Islet of Langerhans (tissue), 1 donor: ENCODE data around the gene KDELR1.

ENCODE experiments used
- FAIRE-seq: peaks from one replicate; lab custom pipeline; 2011; peaks lifted over from hg19 to GRCh38; lab: Jason Lieb, UNC

The KDELR1 gene

DNA sequence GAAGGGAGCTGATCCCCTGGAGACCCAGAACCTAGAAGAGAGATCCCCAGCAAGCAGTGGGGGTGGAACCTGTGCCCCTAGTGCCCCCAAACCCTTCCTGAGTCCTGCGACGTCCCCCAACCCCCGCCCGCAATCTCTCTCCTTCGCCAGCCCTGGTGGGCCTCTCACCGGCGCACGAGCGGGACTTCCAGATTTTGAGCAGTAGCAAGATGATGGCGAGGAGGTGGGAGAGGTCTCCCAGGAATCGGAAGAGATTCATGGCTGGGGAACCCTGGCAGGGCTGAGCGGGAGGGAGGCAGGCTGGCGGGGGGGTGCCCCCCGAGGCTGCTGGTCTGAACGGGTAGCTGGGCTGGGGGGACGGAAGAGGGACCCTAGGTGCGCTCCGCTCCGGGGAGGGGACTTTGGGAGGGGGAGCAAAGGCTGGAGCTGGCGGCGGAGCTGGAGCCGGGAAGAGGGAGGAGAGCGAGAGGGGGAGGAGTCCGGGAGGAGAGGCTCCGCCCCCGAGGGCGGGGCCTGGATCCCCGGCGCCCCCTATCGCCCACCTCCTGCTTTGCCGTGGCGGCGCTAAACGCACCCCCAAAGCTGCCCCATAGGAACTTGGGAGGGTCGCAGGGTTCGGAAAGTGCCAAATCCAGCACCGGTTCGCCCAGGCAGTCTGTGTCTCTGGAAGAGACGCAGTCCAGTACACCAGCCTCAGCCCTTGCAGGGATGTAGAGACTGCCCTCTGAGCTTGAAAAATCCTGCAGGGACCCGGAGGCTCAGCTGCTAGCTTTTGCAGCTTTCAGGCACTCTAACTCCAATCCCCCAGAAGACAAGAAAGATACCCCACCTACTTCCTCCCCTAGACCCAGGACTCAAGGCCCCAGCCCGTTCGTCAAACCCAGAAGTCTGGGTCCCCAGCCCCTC lies at the start of gene KDELR1:
Gene KDELR1 (minus strand): TSS at position 452 of the 906 bp plus-strand sequence. CDS start 193 bp downstream, at position 259.
- no peak for FAIRE-seq

DNA sequence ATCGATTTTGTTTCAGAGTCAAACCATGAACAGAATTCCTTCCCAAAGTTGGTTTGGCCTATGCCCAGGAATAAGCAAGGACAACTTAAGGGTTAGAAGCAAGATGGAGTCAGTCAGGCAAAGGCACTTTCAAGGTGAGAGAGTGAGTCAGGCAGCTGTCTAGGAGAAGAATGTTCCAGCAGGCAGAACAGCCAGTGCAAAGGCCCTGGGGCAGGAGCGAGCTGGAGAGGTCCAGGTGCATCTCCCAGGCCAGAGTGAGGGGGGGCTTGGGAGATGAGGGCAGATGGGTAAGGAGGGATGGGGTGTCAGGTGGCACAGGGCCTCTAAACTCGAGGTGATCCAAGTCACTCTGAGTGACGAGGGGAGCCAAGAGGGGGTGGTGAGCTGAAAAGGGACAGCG lies 45.2 kb upstream of the KDELR1 start:
- no peak for FAIRE-seq

DNA sequence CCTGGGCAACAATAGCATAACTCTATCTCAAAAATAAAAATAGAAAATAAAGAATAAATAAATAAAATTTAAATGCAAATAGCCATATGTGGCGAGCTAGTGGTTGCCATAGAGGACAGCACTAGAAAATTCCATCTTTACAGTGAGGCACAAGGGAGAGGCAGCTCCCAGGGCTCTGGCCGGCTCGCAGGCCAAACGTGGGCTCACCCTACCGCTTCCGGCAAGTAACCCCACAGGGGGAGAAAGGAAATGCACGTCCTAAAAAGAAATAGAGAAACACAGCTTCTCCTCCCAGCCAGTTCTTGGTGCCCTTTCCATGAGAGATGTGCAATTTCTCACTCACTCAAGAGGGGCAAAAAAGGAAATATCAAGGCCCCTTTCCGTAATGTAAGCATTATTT lies 42.0 kb upstream of the KDELR1 start:
- FAIRE-seq: no peak

DNA sequence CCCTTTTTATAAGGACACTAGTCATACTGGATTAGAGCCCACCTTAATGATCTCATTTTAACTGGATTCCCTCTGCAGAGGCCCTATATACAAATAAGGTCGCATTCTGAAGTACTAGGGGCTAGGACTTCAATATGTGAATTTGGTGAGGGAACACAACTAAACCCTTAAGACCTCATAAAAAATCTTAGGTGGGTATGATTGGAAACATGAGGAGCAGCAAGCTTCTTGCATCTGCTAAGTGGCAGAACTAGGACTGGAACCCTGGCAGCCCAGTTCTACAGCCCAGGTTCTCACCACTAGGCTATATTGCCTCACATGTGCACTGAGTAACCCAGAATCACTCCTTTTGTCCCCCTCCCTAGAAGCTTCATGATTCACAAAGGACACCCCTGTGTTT lies 37.3 kb upstream of the KDELR1 start:
- FAIRE-seq: no peak

DNA sequence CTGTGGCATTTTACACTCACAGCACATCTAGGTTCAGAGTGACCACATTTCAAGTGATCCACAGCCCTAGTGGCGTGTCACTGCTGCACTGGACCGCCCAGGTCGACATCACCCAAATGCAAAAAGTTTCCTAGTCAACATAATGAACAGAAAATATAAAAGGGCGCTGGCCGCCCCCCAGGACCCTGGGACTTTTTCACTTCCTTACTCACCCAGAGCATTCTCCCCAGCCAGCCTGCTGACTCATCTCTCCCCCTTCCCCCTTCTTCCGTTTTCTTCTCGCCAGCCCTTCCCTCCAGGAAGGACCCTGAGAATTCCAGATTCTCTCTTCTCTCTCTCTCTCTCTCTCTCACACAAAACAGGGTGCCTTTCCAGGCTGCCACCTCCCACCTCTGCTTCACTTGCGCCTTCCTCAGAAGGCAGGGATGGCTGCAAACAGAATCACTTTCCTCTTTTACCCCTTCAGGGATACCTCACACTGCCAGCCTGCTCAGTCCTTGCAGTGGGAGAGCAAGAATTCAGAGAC lies 33.4 kb upstream of the KDELR1 start:
- FAIRE-seq: no peak

DNA sequence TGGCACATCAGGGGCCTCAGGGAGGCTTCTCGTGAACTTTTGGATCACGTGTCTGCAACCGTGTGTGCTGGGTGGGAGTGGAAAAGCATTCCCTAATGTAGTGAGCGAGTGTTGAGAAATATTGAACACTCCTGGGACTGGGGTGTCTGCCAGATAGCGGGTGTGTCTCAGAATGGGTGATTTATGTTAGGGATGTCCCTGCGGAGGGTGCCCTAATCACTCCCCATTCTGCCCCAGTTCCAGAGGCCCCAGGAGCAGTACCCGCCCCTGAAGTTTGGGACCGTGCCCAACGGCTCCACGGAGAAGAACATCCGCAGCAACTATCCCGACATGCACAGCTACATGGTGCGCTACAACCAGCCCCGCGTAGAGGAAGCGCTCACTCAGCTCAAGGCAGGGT lies 30.2 kb upstream of the KDELR1 start:
- FAIRE-seq: no peak

DNA sequence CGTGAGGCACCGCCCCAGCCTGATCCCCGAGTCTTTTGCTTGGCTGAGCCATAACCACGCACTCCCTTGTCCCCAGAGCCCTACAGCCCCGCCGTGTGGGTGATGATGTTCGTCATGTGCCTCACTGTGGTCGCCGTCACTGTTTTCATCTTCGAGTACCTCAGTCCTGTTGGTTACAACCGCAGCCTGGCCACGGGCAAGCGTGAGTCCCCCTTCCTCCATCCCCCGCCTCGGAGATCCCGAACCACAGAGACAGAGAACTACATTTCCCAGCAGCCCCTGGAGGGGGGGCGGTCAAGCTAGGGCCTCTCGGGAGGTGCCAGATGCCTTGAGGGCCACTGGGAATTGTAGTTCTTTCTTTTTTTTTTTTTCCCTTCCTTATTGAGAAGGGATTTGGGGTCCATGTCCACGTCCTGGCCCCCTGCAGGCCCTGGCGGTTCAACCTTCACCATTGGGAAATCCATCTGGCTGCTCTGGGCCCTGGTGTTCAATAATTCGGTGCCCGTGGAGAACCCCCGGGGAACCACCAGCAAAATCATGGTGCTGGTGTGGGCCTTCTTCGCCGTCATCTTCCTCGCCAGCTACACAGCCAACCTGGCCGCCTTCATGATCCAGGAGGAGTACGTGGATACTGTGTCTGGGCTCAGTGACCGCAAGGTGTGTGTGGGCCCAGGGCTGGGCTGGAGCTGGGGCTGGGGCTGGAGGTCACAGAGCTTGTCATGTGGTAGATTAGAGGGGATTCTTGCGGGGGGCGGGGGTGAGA lies 28.0 kb upstream of the KDELR1 start:
- FAIRE-seq: no peak

DNA sequence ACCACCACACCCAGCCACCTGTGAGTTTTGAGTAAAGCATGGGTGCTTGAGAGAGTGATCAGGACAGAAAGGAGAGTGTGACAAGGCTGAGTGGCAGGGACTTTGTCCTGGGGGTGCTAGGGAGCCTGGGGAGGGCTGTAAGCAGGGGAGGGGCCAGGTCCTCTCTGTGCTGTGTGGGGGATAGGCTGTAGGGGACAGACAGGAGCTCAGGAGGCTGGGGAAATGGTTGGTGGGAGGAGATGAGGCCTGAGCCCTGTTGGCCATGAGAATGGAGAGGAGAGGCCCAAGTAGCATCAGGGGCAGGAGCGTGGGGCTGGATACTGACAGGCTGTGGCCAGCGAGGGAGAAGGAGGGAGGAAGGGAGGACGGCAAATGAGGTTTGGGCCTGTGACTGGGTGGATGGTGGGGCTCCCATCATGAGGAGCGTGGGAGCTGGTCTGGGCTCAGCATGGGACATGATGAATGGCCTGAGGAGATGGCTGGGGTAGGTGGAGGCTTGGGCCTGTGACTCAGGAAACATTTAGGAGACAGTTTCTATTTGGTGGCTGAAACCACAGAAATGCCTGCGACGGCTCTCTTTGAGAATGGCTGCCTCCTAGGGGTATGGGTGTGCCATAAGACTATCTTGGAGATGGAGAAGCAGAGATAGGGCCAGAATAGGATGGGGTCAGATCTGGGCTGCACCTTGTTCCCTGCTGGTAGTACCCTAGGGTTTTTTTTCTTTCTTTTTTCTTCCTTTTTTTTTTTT lies 27.1 kb upstream of the KDELR1 start:
- no peak for FAIRE-seq

DNA sequence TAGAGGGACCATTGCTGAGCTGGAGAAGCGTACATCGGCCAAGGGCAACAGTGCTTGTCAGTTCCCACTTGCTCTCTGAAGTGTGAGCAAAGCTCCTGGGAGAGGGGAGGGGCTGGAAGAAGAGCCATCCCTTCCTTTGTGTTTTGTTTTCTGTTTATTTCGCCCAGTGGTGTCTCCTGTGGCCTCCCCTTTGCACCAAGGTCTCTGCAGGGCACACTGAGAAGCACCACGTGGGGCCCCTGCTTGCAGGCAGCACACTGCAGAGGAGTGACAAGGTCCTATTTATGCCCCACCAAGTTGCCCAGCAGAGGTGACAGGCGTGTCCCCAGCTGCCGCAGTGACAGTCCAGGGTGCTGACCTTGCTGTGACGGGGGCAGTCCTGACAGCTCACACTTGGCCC lies 26.1 kb upstream of the KDELR1 start:
- no peak for FAIRE-seq

DNA sequence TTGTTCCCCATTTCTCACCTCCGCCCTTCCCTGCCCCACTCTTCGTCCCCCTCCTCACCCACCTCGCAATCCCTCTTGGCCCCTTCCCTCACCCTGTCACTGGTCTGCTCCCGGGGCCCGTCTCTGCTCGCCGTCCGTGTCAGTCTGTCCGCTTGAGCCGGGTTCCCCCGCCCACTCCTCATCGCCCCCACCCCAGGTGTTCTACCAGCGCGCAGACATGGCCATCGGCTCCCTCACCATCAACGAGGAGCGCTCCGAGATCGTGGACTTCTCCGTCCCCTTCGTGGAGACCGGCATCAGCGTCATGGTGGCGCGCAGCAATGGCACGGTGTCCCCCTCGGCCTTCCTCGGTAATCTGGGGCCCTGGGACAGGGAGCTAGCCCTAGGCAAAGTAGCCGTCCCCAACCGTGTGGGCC lies 24.5 kb upstream of the KDELR1 start:
- no peak for FAIRE-seq

DNA sequence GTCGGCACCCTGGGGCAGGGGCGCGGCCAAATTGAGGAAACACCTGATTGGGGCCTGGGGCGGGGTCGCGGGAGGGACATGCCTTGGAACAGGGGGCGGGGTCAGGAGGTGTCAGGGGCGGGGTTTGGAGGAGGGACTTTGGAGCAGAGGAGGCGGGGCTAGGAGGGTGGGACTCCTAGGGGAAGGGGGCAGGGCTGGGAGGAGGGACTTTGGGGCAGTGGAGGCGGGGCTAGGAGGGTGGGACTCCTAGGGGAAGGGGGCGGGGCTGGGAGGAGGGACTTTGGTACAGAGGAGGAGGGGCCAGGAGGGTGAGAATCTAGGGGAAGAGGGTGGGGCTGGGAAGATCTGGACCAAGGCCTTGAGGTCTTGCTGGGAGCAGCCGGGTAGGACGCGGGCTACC lies 24.0 kb upstream of the KDELR1 start:
- FAIRE-seq: no peak

DNA sequence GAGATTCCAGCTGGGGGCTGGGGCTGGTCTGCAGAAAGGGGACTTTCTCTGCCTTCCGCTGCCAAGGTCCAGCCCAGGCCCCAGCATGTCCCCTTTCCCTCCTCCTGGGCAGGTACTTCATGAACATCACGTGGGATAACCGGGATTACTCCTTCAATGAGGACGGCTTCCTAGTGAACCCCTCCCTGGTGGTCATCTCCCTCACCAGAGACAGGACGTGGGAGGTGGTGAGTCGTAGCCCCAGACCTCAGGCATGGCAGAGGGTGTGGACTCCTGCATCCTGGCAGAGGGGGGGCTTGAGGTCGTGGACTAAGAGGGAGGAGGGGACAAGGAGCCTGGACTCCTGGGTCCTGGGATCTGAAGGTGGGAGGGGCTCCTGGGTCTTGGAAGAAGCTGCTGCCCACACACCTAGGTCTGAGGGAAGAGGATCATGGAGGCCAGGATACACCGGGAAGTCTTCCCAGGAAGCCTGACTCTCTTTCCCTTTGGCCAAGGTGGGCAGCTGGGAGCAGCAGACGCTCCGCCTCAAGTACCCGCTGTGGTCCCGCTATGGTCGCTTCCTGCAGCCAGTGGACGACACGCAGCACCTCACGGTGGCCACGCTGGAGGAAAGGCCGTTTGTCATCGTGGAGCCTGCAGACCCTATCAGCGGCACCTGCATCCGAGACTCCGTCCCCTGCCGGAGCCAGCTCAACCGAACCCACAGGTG lies 22.7 kb upstream of the KDELR1 start:
- no peak for FAIRE-seq

DNA sequence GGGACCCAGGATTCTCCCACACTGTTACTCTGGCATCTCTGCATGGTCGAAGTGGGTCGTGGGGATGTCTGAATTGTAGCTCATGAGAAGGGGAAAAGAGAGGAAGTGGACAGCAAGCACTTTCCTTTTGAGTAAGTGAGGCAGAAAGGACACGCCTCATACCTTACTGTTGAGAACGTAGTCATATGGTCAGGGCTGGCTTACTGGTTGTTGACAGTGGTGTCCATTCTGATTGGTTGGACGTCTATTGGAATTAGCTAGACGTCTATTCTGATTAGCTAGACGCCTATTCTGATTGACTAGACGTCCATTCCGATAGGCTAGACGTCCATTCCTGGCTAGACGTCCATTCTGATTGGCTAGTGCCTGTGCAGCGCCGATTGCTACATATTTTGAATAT lies 14.5 kb upstream of the KDELR1 start:
- no peak for FAIRE-seq

DNA sequence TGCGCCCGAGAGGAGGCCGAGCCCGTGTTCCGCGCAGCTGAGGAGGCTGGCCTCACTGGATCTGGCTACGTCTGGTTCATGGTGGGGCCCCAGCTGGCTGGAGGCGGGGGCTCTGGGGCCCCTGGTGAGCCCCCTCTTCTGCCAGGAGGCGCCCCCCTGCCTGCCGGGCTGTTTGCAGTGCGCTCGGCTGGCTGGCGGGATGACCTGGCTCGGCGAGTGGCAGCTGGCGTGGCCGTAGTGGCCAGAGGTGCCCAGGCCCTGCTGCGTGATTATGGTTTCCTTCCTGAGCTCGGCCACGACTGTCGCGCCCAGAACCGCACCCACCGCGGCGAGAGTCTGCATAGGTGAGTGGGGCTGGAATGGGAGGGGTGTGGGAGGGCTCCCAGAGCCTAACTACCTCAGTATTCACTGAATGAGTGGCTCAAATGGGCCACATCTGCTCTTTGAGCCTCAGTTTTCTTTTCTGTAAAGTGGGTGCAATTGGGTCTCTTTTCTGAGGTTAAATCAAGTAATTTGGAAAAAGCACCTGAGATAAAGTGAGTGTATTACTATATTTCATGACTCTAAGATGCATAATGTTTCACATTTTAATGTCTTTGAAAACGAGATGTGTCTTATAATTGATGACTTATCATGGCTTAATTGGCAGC lies 13.8 kb upstream of the KDELR1 start:
- no peak for FAIRE-seq

DNA sequence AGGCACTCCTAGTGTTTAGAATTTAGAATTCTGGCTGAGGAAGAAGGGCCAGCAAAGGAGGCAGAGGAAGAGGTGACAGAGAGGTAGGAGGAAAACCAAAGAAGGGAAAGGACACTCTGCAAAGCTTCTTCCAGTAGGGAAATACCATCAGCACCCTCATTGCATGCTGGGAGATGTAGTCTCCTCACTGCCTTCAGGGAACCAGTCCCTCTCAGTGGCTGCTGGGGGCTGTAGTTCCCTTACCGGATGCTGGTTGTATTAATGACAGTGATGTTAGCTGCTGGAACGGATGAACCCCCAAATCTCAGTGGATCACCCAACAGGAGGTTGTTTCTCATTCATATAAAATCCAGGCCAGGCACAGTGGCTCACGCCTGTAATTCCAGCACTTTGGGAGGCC lies 12.3 kb upstream of the KDELR1 start:
- FAIRE-seq: no peak

DNA sequence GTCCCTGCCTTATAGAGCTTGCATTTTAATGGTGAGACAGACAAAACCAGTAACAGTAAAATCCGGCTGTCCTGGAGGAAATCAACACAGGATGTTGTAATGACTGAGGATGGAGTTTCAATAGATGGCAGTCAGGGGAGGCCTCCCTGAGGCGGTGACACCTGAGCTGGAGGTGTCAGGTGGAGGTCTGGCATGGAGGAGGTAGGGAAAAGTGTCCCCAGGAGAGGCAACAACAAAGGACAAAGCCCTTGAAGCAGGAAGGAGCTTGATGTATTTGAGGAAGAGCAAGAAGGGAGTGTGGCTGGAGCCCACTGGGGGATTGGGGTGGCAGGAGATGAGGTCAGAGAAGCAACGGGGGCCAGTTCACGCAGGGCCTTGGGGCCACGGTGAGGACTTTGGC lies 9.9 kb upstream of the KDELR1 start:
- FAIRE-seq: no peak

DNA sequence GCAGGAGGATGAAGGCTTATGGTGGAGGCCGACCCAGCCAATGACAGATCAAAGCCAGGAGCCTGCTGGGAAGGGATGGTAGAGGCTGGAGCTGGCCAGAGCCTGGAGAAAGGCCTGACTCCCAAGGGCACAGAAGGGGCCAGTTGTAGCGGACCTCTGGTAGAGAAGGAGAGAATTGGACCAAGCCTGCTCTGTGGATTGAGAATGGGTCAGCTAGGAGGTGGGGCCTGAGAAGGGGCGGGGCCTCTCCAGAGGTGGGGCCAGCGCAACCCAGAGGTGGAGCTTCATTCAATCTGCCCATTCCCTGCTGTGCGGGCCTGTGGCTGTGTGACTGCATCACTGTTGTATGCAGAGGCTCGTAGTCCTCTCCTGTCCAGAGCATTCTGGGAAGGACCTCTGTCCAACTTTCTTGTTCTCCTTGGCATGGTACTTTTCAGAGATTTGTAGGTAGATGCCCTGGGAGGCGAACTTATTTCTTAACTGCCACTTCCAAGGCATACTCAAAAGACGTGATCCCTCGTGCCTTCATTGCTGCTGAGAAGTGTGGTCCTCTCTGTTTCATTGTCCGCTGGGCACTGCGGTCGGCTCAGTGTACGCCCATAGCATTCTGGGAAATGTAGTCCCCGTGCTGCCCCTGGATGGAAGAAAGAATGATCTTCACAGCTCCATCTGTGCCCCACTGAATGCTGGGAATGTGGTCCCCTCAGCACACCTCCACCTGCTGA lies 8.8 kb upstream of the KDELR1 start:
- FAIRE-seq: no peak

DNA sequence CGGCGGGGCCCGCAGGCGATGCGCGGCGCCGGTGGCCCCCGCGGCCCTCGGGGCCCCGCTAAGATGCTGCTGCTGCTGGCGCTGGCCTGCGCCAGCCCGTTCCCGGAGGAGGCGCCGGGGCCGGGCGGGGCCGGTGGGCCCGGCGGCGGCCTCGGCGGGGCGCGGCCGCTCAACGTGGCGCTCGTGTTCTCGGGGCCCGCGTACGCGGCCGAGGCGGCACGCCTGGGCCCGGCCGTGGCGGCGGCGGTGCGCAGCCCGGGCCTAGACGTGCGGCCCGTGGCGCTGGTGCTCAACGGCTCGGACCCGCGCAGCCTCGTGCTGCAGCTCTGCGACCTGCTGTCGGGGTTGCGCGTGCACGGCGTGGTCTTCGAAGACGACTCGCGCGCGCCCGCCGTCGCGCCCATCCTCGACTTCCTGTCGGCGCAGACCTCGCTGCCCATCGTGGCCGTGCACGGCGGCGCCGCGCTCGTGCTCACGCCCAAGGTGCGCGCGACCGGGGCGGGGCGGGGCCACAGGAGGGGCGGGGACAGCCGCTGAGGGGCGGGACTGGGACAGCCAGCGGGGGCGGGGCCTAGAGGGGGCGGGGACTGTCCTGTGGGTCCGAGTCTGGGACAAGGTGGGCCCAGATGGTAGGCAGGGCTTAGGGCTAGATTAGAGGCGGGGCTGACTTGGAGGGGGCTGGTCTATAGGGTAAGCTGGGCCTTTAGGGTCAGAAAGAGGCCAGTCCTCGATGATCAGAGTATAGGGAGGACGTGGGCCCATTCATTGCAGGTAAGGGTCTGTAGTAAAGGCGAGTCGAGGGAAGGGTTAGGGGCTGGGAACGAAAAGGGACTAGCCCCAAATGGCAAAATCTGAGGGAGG lies 7.3 kb upstream of the KDELR1 start:
- FAIRE-seq: no peak

DNA sequence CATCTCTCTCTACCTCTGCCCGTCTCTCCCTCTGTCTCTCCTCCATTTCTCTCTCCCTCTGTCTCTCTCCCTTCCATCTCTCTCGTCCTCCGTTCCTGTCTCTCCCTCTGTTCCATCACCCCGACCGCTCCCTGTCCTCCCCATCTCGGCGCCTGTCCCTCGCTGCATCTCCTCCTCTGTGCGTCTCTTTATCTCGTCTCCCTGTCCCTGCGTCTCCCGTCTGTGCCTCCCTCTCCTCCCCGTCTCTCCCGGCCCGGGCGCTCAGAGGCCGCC lies 6.7 kb upstream of the KDELR1 start:
- FAIRE-seq: no peak
